Measurements from ENCODE around the gene YOD1.

- TF ChIP-seq CTCF (IDR thresholded peaks at IDR 0.05) (no peak), POLR2A (IDR thresholded peaks at IDR 0.05) (peak in 1 of 4 donors; percentile 36)
Measured at GRCh38 chr1:207017615-207018559, 33.1 kb downstream of the YOD1 start.

Data from esophagus squamous epithelium (tissue), 4 donors.